ENCODE measurements around the gene SPATA9. TPM values are rescaled to one million over a fixed set of nuclear protein-coding genes. Genes with fewer than 3 reads are reported as not detected.

The SPATA9 gene
- total and polyA plus RNA-seq, 2 donors (not counting 1 experiment from before 2014, with no cell fraction given), result not detected

DNA sequence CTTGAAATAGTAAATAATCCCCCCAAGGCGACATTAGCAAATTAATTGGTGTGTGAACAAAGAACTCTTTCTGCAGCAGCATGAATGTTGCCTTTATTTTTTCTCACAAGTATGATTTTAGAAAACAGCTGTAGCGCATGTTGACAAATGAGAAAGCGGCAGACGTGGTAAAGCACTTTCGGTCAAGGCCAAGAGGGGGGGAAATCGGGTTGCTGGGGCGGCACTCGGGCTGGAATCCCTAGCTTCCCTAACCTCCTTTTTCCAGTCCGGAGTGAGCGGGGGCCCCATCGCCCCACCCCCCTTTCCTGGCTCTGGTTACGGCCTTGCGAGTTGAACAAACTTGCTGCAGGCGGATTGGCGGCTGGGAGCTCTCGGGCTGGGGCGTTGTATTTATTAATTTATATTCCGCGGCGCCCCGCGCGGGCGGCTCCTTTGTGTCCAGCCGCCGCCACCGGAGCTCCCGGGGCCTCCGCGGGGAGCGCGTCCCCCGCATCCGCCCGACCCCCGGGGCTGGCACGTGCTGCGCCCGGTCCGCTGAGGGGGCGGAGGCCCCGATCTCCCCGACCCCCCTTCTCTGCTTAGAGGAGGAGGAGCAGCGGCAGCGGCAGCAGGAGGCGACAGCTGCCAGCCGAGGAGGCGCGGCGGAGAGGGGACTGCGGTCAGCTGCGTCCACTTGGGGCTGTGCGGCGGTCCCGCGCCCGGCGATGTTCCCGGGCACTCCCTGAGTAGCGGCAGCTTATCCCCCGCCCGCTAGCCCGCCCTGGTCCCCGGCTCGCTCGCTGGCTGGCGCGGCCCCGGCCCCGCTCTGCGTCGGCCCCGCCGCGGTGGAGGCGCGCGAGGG, 48.2 kb upstream of the SPATA9 start, which contains the start of gene RHOBTB3:
Gene RHOBTB3 (plus strand): TSS at position 607 of the 841 bp plus-strand sequence. CDS start 347 bp downstream, outside the sequence.
- H3K4me1 ChIP-seq (ENCODE audit: control insufficient read depth in 2 of 2, insufficient read depth in 2 of 2, low read length in 2 of 2), result peaks cover 8 to 13% of the 10 kb centered on the region in 2 donors
- TF ChIP-seq, protein P1, sequence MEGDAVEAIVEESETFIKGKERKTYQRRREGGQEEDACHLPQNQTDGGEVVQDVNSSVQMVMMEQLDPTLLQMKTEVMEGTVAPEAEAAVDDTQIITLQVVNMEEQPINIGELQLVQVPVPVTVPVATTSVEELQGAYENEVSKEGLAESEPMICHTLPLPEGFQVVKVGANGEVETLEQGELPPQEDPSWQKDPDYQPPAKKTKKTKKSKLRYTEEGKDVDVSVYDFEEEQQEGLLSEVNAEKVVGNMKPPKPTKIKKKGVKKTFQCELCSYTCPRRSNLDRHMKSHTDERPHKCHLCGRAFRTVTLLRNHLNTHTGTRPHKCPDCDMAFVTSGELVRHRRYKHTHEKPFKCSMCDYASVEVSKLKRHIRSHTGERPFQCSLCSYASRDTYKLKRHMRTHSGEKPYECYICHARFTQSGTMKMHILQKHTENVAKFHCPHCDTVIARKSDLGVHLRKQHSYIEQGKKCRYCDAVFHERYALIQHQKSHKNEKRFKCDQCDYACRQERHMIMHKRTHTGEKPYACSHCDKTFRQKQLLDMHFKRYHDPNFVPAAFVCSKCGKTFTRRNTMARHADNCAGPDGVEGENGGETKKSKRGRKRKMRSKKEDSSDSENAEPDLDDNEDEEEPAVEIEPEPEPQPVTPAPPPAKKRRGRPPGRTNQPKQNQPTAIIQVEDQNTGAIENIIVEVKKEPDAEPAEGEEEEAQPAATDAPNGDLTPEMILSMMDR (IDR thresholded peaks at IDR 0.05), result no peak
- TF ChIP-seq EZH2 (IDR thresholded peaks at IDR 0.05; ENCODE audit: borderline replicate concordance, insufficient read depth, low read depth, low read length, poor library complexity, severe bottlenecking), result peak; percentile 4
- peak within 1 kb of the TSS; percentile 90 for H3K4me3 Mint-ChIP-seq
- H3K4me2 ChIP-seq (replicated peaks; ENCODE audit: low read depth, low read length, poor library complexity, severe bottlenecking), result peak within 1 kb of the TSS; percentile 88
- no peaks in the 10 kb centered on the region for H3K36me3 ChIP-seq (replicated peaks in 1 of 2; ENCODE audit: control extremely low read depth in 1 of 2, control insufficient read depth in 1 of 2, extremely low read depth in 1 of 2, insufficient read depth in 2 of 2, low read length in 1 of 2)
- peak within 1 kb of the TSS; percentile 51 to 75 (median 60) for H3K4me3 ChIP-seq (ENCODE audit: control extremely low read depth in 1 of 5, extremely low read depth in 1 of 5, insufficient read depth in 1 of 5, low read depth in 2 of 5, low read length in 4 of 5)
- peak within 1 kb of the TSS; percentile 78 for H3K27ac Mint-ChIP-seq
- under 1% methylated on average over 72 of the region's 78 CpGs for WGBS (ENCODE audit: insufficient coverage)
- H3K9me3 ChIP-seq (ENCODE audit: control extremely low read depth in 1 of 3, control insufficient read depth in 2 of 3, insufficient read depth in 1 of 3, low read length in 2 of 3), result no peaks in the 10 kb centered on the region
- H3K27me3 ChIP-seq (replicated peaks in 1 of 4; ENCODE audit: control extremely low read depth in 1 of 4, control insufficient read depth in 3 of 4, insufficient read depth in 4 of 4, low read length in 3 of 4), result peaks cover 0 to 10% (median 6%) of the 10 kb centered on the region in 4 experiments
- POLR2A ChIA-PET, result interaction anchor here (1.6 kb wide), 1 partner anchor 77 kb away, joined by 3 read pairs; no protein-coding TSS in a partner anchor
- peak within 1 kb of the TSS; percentile 76 for H3K9ac ChIP-seq (ENCODE audit: low read length)
- H3K79me2 ChIP-seq (ENCODE audit: control insufficient read depth, insufficient read depth, low read length), result no peaks in the 10 kb centered on the region
- peaks cover 12% of the 10 kb centered on the region for H3K27me3 Mint-ChIP-seq
- peaks cover 29% of the 10 kb centered on the region for H3K4me1 Mint-ChIP-seq
- intact Hi-C loops (cut with micrococcal nuclease), result loop anchor here (2.0 to 5.0 kb wide), 3 partner anchors 84 to 1206 kb away; partner anchors contain the start of genes ELL2, LNPEP and RFESD
- H2AFZ ChIP-seq (ENCODE audit: insufficient read depth, low read depth, low read length, poor library complexity, severe bottlenecking), result peak within 1 kb of the TSS; percentile 71
- H3K9me3 Mint-ChIP-seq (ENCODE audit: insufficient read depth), result no peaks in the 10 kb centered on the region
- ATAC-seq (ENCODE audit: low read depth), result peak; percentile 70
- no peak within 1 kb of the TSS for H3K27ac ChIP-seq (ENCODE audit: low read length in 2 of 2)
- H4K20me1 ChIP-seq (ENCODE audit: control insufficient read depth, insufficient read depth, low read length, poor library complexity, severe bottlenecking), result no peaks in the 10 kb centered on the region
- peak; percentile 61 for DNase-seq
- CTCF ChIA-PET, result interaction anchor here (0.7 to 2.9 kb wide), 9 partner anchors 29 to 606 kb away, joined by 3 to 17 read pairs (median 3); no protein-coding TSS in a partner anchor

Measured in B cell (primary cell).